A549 (cell line): ENCODE results near the gene ARHGEF37.

ENCODE experiments used
- BHLHE40 ChIP-seq: IDR thresholded peaks from 2 replicates; pipeline ENCODE4 v1.6.1; 2012; ENCODE audit warnings: low read depth, low read length, inconsistent platforms
- CTCF ChIP-seq: fragments of >200 bp; sonication (Bioruptor Twin); formaldehyde crosslinking; IDR thresholded peaks from 3 replicates; pipeline ENCODE4 v1.5.1; 2016
- ESRRA ChIP-seq: fragments of 150-350 bp; IDR thresholded peaks from 2 replicates; pipeline ENCODE4 v1.6.1; 2014; ENCODE audit warnings: mild to moderate bottlenecking, low read length, borderline replicate concordance
- HEYL ChIP-seq: fragments of 250-450 bp; sonication (Bioruptor Pico); IDR thresholded peaks from 2 replicates; pipeline ENCODE4 v1.8.0; 2021; ENCODE audit warnings: mild to moderate bottlenecking, moderate library complexity
- MAX ChIP-seq: IDR thresholded peaks from 2 replicates; pipeline ENCODE4 v1.6.1; 2012
- POLR2A ChIP-seq: IDR thresholded peaks from 2 replicates; pipeline ENCODE4 v1.6.1; 2012; ENCODE audit warnings: mild to moderate bottlenecking, low read length
- REST ChIP-seq: fragments of 200-600 bp; sonication (generic); IDR thresholded peaks from 2 replicates; pipeline ENCODE4 v1.6.1; 2016; ENCODE audit warnings: antibody characterized with exemption, mild to moderate bottlenecking, moderate library complexity

GRCh38 chr5:149677731-149678130, 96.4 kb downstream of the ARHGEF37 start:
- TF ChIP-seq MAX (no peak), HEYL (CRISPR knock-in tag) (no peak), REST (no peak), CTCF (no peak), POLR2A (no peak), BHLHE40 (no peak), ESRRA (no peak)
